ENCODE measurements around the gene SDK1.

The SDK1 gene

GRCh38 chr7:4210821-4211220 lies 909.8 kb downstream of the SDK1 start:
- TF ChIP-seq ZNF354C (tag by site-specific recombination; IDR thresholded peaks at IDR 0.05; ENCODE audit: borderline replicate concordance, low read depth): no peak
- no peak for TF ChIP-seq ZNF529 (tag by site-specific recombination; IDR thresholded peaks at IDR 0.05; ENCODE audit: insufficient replicate concordance)
- TF ChIP-seq ZBTB26 (tag by site-specific recombination; optimal IDR thresholded peaks at IDR 0.05): no peak
- no peak for TF ChIP-seq ZNF549 (tag by site-specific recombination; IDR thresholded peaks at IDR 0.05)
- no peak for TF ChIP-seq ZNF704 (tag by site-specific recombination; IDR thresholded peaks at IDR 0.05)
- TF ChIP-seq GLI2 (tag by site-specific recombination; IDR thresholded peaks at IDR 0.05; ENCODE audit: borderline replicate concordance, low read depth): no peak
- TF ChIP-seq ZNF513 (tag by site-specific recombination; IDR thresholded peaks at IDR 0.05): no peak
- no peak for TF ChIP-seq ZNF19 (tag by site-specific recombination; IDR thresholded peaks at IDR 0.05; ENCODE audit: low read depth)
- no peak for TF ChIP-seq ZNF837 (tag by site-specific recombination; IDR thresholded peaks at IDR 0.05)
- TF ChIP-seq ZNF274 (IDR thresholded peaks at IDR 0.05; ENCODE audit: low read length): no peak
- TF ChIP-seq ZNF274 (tag by site-specific recombination; IDR thresholded peaks at IDR 0.05; ENCODE audit: borderline replicate concordance): no peak
- TF ChIP-seq, protein P1, sequence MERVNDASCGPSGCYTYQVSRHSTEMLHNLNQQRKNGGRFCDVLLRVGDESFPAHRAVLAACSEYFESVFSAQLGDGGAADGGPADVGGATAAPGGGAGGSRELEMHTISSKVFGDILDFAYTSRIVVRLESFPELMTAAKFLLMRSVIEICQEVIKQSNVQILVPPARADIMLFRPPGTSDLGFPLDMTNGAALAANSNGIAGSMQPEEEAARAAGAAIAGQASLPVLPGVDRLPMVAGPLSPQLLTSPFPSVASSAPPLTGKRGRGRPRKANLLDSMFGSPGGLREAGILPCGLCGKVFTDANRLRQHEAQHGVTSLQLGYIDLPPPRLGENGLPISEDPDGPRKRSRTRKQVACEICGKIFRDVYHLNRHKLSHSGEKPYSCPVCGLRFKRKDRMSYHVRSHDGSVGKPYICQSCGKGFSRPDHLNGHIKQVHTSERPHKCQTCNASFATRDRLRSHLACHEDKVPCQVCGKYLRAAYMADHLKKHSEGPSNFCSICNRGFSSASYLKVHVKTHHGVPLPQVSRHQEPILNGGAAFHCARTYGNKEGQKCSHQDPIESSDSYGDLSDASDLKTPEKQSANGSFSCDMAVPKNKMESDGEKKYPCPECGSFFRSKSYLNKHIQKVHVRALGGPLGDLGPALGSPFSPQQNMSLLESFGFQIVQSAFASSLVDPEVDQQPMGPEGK (tag by site-specific recombination; IDR thresholded peaks at IDR 0.05): no peak
- TF ChIP-seq ZNF157 (tag by site-specific recombination; IDR thresholded peaks at IDR 0.05): no peak
- no peak for TF ChIP-seq ZNF76 (tag by site-specific recombination; IDR thresholded peaks at IDR 0.05; ENCODE audit: borderline replicate concordance, low read depth)
- no peak for TF ChIP-seq ZBTB20 (tag by site-specific recombination; IDR thresholded peaks at IDR 0.05)
- TF ChIP-seq, protein P2, sequence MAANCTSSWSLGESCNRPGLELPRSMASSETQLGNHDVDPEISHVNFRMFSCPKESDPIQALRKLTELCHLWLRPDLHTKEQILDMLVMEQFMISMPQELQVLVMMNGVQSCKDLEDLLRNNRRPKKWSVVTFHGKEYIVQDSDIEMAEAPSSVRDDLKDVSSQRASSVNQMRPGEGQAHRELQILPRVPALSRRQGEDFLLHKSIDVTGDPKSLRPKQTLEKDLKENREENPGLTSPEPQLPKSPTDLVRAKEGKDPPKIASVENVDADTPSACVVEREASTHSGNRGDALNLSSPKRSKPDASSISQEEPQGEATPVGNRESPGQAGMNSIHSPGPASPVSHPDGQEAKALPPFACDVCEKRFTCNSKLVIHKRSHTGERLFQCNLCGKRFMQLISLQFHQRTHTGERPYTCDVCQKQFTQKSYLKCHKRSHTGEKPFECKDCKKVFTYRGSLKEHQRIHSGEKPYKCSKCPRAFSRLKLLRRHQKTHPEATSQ (tag by site-specific recombination; IDR thresholded peaks at IDR 0.05): no peak
- no peak for TF ChIP-seq ZNF555 (tag by site-specific recombination; conservative IDR thresholded peaks at IDR 0.05)
- TF ChIP-seq CTCF (tag by site-specific recombination; IDR thresholded peaks at IDR 0.05): no peak
- TF ChIP-seq, protein P3, sequence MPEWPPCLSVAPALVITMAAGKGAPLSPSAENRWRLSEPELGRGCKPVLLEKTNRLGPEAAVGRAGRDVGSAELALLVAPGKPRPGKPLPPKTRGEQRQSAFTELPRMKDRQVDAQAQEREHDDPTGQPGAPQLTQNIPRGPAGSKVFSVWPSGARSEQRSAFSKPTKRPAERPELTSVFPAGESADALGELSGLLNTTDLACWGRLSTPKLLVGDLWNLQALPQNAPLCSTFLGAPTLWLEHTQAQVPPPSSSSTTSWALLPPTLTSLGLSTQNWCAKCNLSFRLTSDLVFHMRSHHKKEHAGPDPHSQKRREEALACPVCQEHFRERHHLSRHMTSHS (tag by site-specific recombination; IDR thresholded peaks at IDR 0.05): no peak
- TF ChIP-seq ZNF792 (tag by site-specific recombination; IDR thresholded peaks at IDR 0.05): no peak
- no peak overlapping the region for H3K4me3 ChIP-seq (ENCODE audit: low read depth, low read length)
- ChIA-PET POLR2A (no interaction called here), CTCF (no interaction called here)
- H3K9me3 ChIP-seq (ENCODE audit: control insufficient read depth, insufficient read depth, low read depth, low read length): no peaks in the 10 kb centered on the region
- H3K4me1 ChIP-seq (ENCODE audit: control insufficient read depth, insufficient read depth, low read length): no peaks in the 10 kb centered on the region
- no peaks in the 10 kb centered on the region for H3K36me3 ChIP-seq (ENCODE audit: control insufficient read depth in 2 of 2, insufficient read depth in 1 of 2, low read length in 2 of 2)
- no peak overlapping the region for H3K27ac ChIP-seq (ENCODE audit: extremely low read depth, low read depth, low read length)

Data from HEK293 (cell line).